Small intestine (tissue), 7 donors: ENCODE data around the gene CBX1. TPM values are rescaled to one million over a fixed set of nuclear protein-coding genes. Genes with fewer than 3 reads are reported as not detected.
"Not testable (repeated sequence)": the region's sequence is repeated elsewhere in the genome, so short reads cannot be mapped to it uniquely, and the experiment has no call there.

Source experiments
- DNase-seq, 2 donors: peaks; one replicate each; pipeline versions ENCODE4 v3.0.0 to v3.0.0-alpha.2; 2013
- FAIRE-seq: peaks from 2 replicates; lab custom pipeline; 2012; peaks lifted over from hg19 to GRCh38; lab: Jason Lieb, UNC
- H3K27ac ChIP-seq, 3 donors: one replicate each; pipeline ENCODE4 v1.5.1; 2013; ENCODE audit warnings: low read length in 2 of 3, mild to moderate bottlenecking in 2 of 3, control low read depth in 1 of 3, inconsistent platforms in 1 of 3, low read depth in 1 of 3, moderate library complexity in 1 of 3
- H3K27me3 ChIP-seq, 3 donors: one replicate each; pipeline ENCODE4 v1.6.1; 2013; ENCODE audit warnings: low read length in 3 of 3, inconsistent platforms in 1 of 3; ENCODE audit not compliant: control insufficient read depth in 3 of 3, insufficient read depth in 3 of 3
- H3K36me3 ChIP-seq, 3 donors: one replicate each; pipeline ENCODE4 v1.6.1; 2013; ENCODE audit warnings: low read length in 3 of 3, inconsistent platforms in 1 of 3, low read depth in 1 of 3, mild to moderate bottlenecking in 1 of 3, moderate library complexity in 1 of 3; ENCODE audit not compliant: control insufficient read depth in 3 of 3, insufficient read depth in 2 of 3
- H3K4me1 ChIP-seq, 3 donors: one replicate each; pipeline ENCODE4 v1.6.1; 2013; ENCODE audit warnings: low read length in 2 of 3, inconsistent platforms in 1 of 3, low read depth in 1 of 3, mild to moderate bottlenecking in 1 of 3, moderate library complexity in 1 of 3; ENCODE audit not compliant: control insufficient read depth in 3 of 3, insufficient read depth in 2 of 3
- H3K4me3 ChIP-seq, 3 donors: one replicate each; pipeline ENCODE4 v1.5.1; 2013; ENCODE audit warnings: low read length in 3 of 3, control low read depth in 1 of 3, inconsistent platforms in 1 of 3, low read depth in 1 of 3, mild to moderate bottlenecking in 1 of 3, moderate library complexity in 1 of 3
- H3K9me3 ChIP-seq, 2 donors: one replicate each; pipeline ENCODE4 v1.6.1; 2013; ENCODE audit warnings: low read depth in 1 of 2, low read length in 1 of 2; ENCODE audit not compliant: control insufficient read depth in 2 of 2, insufficient read depth in 1 of 2
- WGBS, 3 donors: extraction: QIAGEN DNeasy Blood & Tissue Kit; methylation state at CpG; one replicate each; pipeline ENCODE4 v1.1.7; 2013; 5-methylcytosine and 5-hydroxymethylcytosine counted together
- polyA plus RNA-seq, 4 donors: library from polyadenylated mRNA; stranded (reverse) in 3 of 4; unstranded in 1 of 4; fragments of 200-250 nt in 3 of 4; fragments of 120-200 nt in 1 of 4; gene quantifications; one replicate each; pipeline versions ENCODE4 v1.2.1 to v1.2.3, GENCODE V29; 2013
- donor health status: healthy with polysubstance abuse.
- donor health status: control.
- donor health status: control.
- donor health status: Bipolar disorder and iron deficiency.
- donor health status: healthy.

Gene CBX1
- polyA plus RNA-seq, 4 donors = 9.4 to 57.1 (median 19.8) TPM

DNA sequence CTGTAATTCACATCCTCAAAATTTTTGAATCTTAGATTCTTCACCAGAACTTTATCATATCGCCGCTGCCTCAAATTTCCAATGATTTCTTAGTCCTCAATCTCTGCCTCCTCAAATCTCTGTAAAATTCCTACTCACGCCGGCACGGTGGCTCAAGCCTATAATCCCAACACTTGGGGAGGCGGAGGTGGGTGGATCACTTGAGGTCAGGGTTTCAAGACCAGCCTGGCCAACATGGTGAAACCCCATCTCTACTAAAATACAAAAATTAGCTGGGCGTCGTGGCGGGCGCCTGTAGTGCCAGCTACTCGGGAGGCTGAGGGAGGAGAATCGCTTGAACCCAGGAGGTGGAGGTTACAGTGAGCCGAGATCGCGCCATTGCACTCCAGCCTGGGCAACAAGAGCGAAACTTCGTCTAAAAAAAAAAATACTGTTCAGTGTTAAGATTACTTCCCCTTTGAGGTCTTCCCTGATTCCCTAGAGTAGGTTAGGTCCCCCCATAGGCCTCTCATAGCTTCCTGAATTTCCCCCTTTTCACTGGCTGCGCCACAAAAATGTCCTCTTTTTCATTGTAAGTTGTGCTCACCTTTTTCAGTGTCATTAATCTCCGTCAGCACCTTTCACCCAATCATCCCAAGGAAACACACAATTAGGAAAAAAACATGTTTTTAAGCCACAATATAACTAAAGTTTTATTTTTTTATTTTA is 919 bp upstream of the CBX1 start:
- no peak overlapping the region for H3K4me3 ChIP-seq
- no peak for FAIRE-seq
- WGBS, 3 donors = 80 to 91% (median 90%) methylated on average over 19 of the region's 19 CpGs

DNA sequence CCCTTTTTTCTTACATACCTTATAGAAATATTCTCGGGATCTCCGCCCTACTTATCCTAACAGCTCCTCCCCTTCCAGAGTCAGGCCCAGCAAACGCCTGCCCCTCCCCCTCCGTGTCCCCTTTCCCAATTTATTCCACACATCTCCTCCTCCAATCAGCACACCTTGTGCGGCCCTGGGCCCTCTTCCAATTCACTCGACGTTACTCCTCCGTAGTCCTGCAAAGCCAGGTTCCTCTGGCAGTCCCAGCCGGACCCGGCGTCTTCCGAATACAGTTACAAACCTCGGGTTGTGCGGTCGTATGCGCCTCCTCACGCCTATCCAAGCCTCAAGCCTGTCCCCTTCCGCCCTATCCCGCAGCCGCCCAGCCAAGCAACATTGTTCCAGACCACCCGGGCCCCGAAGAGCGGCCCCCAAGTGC is 677 bp downstream of the CBX1 start:
- H3K4me3 ChIP-seq = peak overlapping the region; percentile 74 to 91 (median 89)
- H3K27ac ChIP-seq = peak overlapping the region in 2 of 3 donors; percentile 88 to 91
- no peaks in the 10 kb centered on the region for H3K9me3 ChIP-seq
- DNase-seq (peak in 1 of 2 donors; percentile 24), FAIRE-seq (no peak)
- H3K4me1 ChIP-seq = peaks cover 0 to 4% (median 0%) of the 10 kb centered on the region in 3 donors
- H3K36me3 ChIP-seq = peaks cover 0 to 3% (median 0%) of the 10 kb centered on the region in 3 donors
- H3K27me3 ChIP-seq = no peaks in the 10 kb centered on the region
- 0 to 1% (median 1%) methylated on average over 23 of the region's 23 CpGs for WGBS, 3 donors

More for the DNA sequence above, 919 bp upstream of the CBX1 start:
- no peak for DNase-seq
- H3K27me3 ChIP-seq = no peaks in the 10 kb centered on the region
- no peaks in the 10 kb centered on the region for H3K9me3 ChIP-seq
- peaks cover 0 to 4% (median 0%) of the 10 kb centered on the region in 3 donors for H3K4me1 ChIP-seq
- H3K36me3 ChIP-seq = no peaks in the 10 kb centered on the region
- H3K27ac ChIP-seq = no peak overlapping the region

DNA sequence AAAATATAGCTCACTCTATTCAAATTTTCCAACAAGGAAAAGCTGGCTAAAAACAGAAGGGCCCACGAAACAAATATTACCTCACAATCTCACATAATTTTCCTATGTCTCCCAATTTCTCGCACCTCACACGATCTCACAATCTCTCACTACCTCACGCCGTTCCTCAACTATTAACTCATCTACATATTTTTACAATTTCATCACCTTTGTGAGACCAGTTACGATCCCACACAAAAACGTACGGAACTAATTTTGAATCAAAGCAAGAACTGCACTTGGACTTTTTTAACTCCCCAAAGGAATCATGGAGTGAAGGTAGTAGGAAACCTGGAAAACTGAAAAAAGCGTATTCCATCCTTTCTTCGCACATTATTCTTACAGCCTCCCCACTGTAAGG is 1.1 kb downstream of the CBX1 start:
- no peak for FAIRE-seq
- WGBS, 3 donors = 40 to 65% (median 49%) methylated on average over 10 of the region's 10 CpGs
- no peaks in the 10 kb centered on the region for H3K9me3 ChIP-seq
- no peaks in the 10 kb centered on the region for H3K27me3 ChIP-seq
- H3K4me3 ChIP-seq = peak overlapping the region in 2 of 3 donors; percentile 74 to 89
- H3K4me1 ChIP-seq = peaks cover 0 to 4% (median 0%) of the 10 kb centered on the region in 3 donors
- peaks cover 0 to 3% (median 0%) of the 10 kb centered on the region in 3 donors for H3K36me3 ChIP-seq
- H3K27ac ChIP-seq = peak overlapping the region in 2 of 3 donors; percentile 88 to 91
- no peak for DNase-seq

DNA sequence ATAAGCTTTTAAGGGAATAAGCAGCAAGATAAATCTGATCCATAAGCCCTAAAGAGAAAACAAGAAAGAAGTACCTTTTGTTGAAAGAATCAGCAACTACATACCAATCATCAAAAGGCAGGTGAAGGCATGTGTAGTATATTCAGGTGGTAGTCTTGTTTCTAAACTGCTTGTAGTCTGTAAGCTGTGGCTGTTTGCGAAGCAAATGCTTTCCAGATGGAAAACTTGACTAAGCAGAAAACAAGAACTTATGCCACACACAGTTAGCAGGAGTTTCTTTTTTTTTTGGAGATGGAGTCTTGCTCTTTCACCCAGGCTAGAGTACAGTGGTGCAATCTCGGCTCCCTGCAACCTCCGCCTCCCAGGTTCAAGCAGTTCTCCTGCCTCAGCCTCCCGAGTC is 5.7 kb downstream of the CBX1 start:
- H3K27ac ChIP-seq = no peak overlapping the region
- FAIRE-seq = no peak
- WGBS, 3 donors = 86 to 92% (median 88%) methylated on average over 4 of the region's 4 CpGs

DNA sequence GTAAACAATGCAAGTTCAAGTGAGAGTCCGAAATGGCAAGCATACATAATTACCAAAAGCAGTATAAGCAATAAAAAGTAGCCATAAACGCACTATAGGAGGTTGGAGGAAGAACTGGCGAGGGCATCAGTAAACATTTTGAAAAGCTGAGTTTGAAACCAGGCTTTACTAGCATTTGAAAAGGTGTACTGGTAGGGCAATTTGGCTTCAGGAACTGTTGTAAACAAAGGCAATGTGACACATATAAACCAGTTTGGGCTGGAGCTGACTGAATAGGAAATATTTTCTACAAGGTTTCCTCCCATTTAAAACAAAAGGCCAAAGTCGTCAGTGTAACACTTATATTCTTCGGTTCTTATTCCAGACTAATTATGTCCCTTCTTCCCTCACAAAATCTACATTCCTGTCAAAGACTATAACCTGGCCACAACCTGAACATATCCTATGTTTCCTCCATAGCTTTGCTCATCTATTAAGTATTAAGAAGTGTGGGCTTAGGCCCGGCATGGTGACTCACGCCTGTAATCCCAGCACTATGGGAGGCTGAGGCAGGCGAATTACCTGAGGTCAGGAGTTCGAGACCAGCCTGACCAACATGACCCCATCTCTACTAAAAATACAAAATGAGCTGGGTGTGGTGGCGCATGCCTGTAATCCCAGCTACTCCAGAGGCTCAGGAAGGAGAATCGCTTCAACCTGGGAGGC is 7.8 kb downstream of the CBX1 start:
- Histone ChIP-seq H3K27ac (no peak overlapping the region), H3K4me1 (no peaks in the 10 kb centered on the region), H3K36me3 (peaks cover 0 to 23% (median 0%) of the 10 kb centered on the region in 3 donors), H3K27me3 (no peaks in the 10 kb centered on the region), H3K4me3 (no peak overlapping the region), H3K9me3 (no peaks in the 10 kb centered on the region)
- DNase-seq (no peak), FAIRE-seq (no peak)
- 85 to 89% (median 87%) methylated on average over 11 of the region's 11 CpGs for WGBS, 3 donors

More for the DNA sequence above, 5.7 kb downstream of the CBX1 start:
- peaks cover 0 to 23% (median 0%) of the 10 kb centered on the region in 3 donors for H3K36me3 ChIP-seq
- H3K27me3 ChIP-seq = no peaks in the 10 kb centered on the region
- DNase-seq = no peak
- H3K4me1 ChIP-seq = peaks cover 0 to 4% (median 0%) of the 10 kb centered on the region in 3 donors
- H3K9me3 ChIP-seq = no peaks in the 10 kb centered on the region
- H3K4me3 ChIP-seq = no peak overlapping the region

DNA sequence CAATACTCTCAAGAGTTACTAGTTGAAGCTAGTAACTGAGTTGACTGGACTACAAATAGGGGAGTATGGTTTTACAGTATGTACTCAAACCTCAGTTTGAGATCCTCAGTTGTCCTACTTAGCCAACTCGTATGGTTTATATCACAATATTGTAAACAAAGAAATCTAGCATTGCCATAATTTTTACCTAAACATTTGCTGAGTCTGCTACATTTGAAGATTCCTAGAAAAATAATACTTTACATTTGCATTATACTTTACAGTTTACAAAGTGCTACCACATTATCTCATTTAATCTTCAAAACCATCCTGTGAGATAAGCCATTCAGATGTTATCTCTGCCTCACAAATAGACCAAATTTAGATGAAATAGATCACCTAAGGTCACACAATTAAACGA is 16.3 kb downstream of the CBX1 start:
- Histone ChIP-seq H3K4me3 (no peak overlapping the region), H3K9me3 (no peaks in the 10 kb centered on the region), H3K4me1 (peaks cover 0 to 8% (median 0%) of the 10 kb centered on the region in 3 donors), H3K27ac (no peak overlapping the region), H3K27me3 (no peaks in the 10 kb centered on the region), H3K36me3 (no peaks in the 10 kb centered on the region)
- DNase-seq (no peak), FAIRE-seq (no peak)
- WGBS, 3 donors = 42 to 49% (median 48%) methylated on average over 2 of the region's 2 CpGs

DNA sequence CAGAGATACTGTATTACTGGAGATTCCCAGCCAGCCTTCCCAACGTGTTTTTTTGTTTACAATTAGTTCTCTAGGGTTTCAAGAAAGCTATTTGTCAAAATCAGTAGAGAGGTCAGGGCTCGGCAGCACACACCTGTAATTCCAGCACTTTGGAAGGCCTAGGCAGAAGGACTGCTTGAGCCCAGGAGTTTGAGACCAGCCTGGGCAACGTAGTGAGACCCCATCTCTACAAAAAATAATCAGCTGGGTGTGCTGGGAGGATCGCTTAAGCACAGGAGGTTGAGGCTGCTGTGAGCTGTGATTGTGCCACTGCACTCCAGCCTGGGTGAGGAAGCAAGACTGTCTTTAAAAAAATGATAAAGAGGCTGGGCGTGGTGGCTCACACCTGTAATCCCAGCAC is 19.4 kb downstream of the CBX1 start:
- Histone ChIP-seq H3K27ac (no peak overlapping the region), H3K36me3 (peaks cover 0 to 9% (median 0%) of the 10 kb centered on the region in 3 donors), H3K4me1 (peaks cover 0 to 8% (median 0%) of the 10 kb centered on the region in 3 donors), H3K27me3 (no peaks in the 10 kb centered on the region), H3K4me3 (no peak overlapping the region), H3K9me3 (no peaks in the 10 kb centered on the region)
- 80 to 84% (median 81%) methylated on average over 5 of the region's 5 CpGs for WGBS, 3 donors
- FAIRE-seq (no peak), DNase-seq (no peak)

DNA sequence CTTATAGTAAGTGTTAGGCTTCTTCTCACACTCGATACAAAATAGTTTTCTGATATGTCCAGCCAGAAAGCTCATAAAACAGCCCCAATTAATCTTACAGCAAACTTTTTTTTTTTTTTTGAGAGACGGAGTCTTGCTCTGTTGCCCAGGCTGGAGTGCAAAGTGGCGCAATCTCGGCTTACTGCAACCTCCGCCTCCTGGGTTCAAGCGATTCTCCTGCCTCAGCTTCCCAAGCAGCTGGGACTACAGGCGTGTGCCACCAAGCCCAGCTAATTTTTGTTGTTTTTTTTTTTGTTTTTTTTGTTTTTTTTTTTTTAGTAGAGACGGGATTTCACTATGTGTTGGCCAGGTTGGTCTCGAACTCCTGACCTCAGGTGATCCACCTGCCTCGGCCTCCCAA is 24.1 kb downstream of the CBX1 start:
- H3K27me3 ChIP-seq, H3K4me1 ChIP-seq, H3K9me3 ChIP-seq, H3K27ac ChIP-seq, FAIRE-seq, H3K4me3 ChIP-seq, DNase-seq: not testable (repeated sequence)
- 91 to 94% (median 94%) methylated on average over 9 to 10 of the region's 10 CpGs for WGBS, 3 donors
- peaks cover 0 to 30% (median 0%) of the 10 kb centered on the region in 3 donors for H3K36me3 ChIP-seq
